Endothelial cell of umbilical vein (primary cell): ENCODE data around the gene ATP5IF1.

Source experiments
- EZH2 ChIP-seq: IDR thresholded peaks from 2 replicates; pipeline ENCODE4 v1.6.1; 2012; ENCODE audit warnings: borderline replicate concordance, low read depth, mild to moderate bottlenecking, moderate library complexity, low read length, inconsistent platforms; ENCODE audit not compliant: severe bottlenecking
- FOS ChIP-seq: IDR thresholded peaks from 2 replicates; pipeline ENCODE4 v1.6.1; 2011; ENCODE audit warnings: mild to moderate bottlenecking, low read length, moderate library complexity, borderline replicate concordance; ENCODE audit not compliant: insufficient read depth
- GATA2 ChIP-seq: IDR thresholded peaks from 2 replicates; pipeline ENCODE4 v1.7.0; 2011; ENCODE audit warnings: low read depth, mild to moderate bottlenecking, moderate library complexity, mixed read lengths, low read length; ENCODE audit not compliant: insufficient read length, insufficient read depth
- JUN ChIP-seq: IDR thresholded peaks from 2 replicates; pipeline ENCODE4 v1.6.1; 2011; ENCODE audit warnings: borderline replicate concordance, low read depth; ENCODE audit not compliant: insufficient read length, insufficient read depth
- POLR2A ChIP-seq: IDR thresholded peaks from 2 replicates; pipeline ENCODE4 v1.6.1; 2012; ENCODE audit warnings: low read depth, mild to moderate bottlenecking, control low read depth, low read length
- POLR2AphosphoS5 ChIP-seq: IDR thresholded peaks from 2 replicates; pipeline ENCODE4 v1.6.1; 2012; ENCODE audit warnings: low read depth, mild to moderate bottlenecking, control low read depth, low read length, moderate library complexity; ENCODE audit not compliant: insufficient read depth
- TF ChIP-seq, protein P1 (sequence below), 2 donors: IDR thresholded peaks; 1 replicate in 1 of 2; 2 replicates in 1 of 2; pipeline ENCODE4 v1.5.1; 2011; ENCODE audit warnings: low read length in 2 of 2, mild to moderate bottlenecking in 2 of 2, moderate library complexity in 2 of 2, control low read depth in 1 of 2, inconsistent platforms in 1 of 2, low read depth in 1 of 2; ENCODE audit not compliant: insufficient read depth in 1 of 2; ENCODE audit errors: extremely low read depth in 1 of 2
- TF ChIP-seq, protein P2 (sequence below): IDR thresholded peaks from 2 replicates; pipeline ENCODE4 v1.6.1; 2011; ENCODE audit not compliant: insufficient read depth, insufficient read length

DNA sequence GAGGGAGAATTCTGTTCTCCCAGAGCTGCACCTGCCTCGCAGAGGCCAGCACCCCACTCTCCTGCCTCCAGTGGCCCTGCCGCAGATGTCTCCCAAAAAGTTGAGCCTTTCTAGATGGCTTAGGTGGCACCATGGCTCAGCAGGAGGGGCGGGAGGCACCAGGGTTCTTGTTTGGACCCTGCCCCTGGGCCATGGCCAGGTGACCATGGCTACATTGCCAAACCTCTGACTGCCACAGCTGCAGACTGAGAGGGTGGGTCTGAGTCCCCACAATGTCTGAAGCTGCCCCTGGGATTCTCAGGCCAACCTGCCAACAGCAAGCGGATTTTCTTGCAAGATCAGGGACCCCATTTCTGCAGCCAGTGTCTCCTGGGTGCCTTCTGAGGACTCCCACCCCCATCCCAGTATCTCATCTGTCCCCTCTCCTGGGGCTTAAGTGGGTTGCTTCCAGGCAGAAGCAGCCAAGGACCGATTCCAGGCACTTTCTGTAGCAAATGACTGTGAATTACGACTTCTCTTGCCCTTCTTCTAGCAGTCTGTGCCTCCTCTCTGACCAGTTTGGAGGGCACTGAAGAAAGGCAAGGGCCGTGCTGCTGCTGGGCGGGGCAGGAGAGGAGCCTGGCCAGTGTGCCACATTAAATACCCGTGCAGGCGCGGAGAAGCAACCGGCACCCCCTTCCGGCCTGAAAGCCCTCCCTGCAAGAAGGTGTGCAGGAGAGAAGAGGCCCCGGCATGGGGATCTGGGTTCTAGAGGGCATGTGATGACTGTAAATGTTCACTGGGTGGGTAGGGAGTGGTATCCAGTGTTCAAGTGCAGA is 45.9 kb downstream of the ATP5IF1 start:
- TF ChIP-seq, protein P1, sequence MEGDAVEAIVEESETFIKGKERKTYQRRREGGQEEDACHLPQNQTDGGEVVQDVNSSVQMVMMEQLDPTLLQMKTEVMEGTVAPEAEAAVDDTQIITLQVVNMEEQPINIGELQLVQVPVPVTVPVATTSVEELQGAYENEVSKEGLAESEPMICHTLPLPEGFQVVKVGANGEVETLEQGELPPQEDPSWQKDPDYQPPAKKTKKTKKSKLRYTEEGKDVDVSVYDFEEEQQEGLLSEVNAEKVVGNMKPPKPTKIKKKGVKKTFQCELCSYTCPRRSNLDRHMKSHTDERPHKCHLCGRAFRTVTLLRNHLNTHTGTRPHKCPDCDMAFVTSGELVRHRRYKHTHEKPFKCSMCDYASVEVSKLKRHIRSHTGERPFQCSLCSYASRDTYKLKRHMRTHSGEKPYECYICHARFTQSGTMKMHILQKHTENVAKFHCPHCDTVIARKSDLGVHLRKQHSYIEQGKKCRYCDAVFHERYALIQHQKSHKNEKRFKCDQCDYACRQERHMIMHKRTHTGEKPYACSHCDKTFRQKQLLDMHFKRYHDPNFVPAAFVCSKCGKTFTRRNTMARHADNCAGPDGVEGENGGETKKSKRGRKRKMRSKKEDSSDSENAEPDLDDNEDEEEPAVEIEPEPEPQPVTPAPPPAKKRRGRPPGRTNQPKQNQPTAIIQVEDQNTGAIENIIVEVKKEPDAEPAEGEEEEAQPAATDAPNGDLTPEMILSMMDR (IDR thresholded peaks at IDR 0.05; ENCODE audit: extremely low read depth in 1 of 2, insufficient read depth in 1 of 2, low read depth in 1 of 2, low read length in 2 of 2), result no peak
- no peak for TF ChIP-seq JUN
- TF ChIP-seq, protein P2, sequence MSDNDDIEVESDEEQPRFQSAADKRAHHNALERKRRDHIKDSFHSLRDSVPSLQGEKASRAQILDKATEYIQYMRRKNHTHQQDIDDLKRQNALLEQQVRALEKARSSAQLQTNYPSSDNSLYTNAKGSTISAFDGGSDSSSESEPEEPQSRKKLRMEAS, result no peak
- TF ChIP-seq FOS, result no peak
- no peak for TF ChIP-seq POLR2AphosphoS5
- TF ChIP-seq POLR2A, result no peak
- TF ChIP-seq EZH2, result no peak
- no peak for TF ChIP-seq GATA2
